ENCODE data around the gene TRIM47. TPM values are rescaled to one million over a fixed set of nuclear protein-coding genes. Genes with fewer than 3 reads are reported as not detected.

TRIM47 gene
- total RNA-seq, 1 donor, result 15.1 TPM

DNA sequence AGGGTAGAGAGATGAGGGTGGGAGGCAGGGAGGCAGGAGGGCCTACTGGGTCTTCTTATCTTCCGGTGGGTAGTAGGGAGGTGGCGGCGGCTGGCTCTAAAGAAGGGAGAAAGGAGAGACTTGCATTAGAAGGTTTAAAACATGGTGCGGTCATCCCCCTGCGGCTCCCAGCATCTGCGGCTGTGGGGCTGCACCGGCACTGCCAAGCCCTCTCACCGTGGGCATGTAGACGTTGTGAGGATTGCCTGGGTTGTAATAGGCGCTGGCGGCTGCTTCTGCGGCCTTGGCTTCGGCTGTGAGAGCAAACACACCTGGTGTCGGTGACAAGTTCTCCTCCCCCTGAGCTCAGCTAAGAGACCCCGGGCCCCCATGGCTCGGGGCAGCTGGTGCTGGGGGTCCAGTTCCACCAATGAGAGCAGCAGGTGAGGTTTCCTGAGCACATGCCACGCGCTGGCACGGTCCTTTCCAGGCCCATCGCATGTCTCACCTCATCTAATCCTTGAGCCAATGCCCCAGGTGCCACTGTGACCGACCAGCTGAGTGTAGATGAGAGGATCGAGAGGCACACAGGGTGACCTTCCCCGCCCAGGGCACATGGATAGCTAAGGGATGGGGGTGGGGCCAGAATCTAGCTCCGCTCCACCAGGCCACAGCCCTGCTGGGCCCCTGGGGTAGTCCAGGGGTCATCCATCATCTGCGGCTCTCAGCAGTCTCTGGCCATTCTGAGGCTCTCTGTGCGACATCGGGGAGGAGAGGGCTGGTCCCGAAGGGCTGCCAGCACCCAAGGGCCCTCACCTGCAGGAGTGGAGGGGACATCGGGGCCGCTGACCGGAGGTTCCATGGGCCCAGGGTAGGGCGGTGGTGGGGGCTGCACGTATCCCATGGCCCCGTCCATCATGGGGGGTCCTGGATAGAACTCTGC lies 31.4 kb downstream of the TRIM47 start:
- DNase-seq (ENCODE audit: low read depth), result no peak
- H3K4me3 ChIP-seq (ENCODE audit: low read depth, low read length), result no peak overlapping the region
- TF ChIP-seq, protein P1, sequence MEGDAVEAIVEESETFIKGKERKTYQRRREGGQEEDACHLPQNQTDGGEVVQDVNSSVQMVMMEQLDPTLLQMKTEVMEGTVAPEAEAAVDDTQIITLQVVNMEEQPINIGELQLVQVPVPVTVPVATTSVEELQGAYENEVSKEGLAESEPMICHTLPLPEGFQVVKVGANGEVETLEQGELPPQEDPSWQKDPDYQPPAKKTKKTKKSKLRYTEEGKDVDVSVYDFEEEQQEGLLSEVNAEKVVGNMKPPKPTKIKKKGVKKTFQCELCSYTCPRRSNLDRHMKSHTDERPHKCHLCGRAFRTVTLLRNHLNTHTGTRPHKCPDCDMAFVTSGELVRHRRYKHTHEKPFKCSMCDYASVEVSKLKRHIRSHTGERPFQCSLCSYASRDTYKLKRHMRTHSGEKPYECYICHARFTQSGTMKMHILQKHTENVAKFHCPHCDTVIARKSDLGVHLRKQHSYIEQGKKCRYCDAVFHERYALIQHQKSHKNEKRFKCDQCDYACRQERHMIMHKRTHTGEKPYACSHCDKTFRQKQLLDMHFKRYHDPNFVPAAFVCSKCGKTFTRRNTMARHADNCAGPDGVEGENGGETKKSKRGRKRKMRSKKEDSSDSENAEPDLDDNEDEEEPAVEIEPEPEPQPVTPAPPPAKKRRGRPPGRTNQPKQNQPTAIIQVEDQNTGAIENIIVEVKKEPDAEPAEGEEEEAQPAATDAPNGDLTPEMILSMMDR (IDR thresholded peaks at IDR 0.05; ENCODE audit: insufficient read depth, low read depth, low read length), result no peak

DNA sequence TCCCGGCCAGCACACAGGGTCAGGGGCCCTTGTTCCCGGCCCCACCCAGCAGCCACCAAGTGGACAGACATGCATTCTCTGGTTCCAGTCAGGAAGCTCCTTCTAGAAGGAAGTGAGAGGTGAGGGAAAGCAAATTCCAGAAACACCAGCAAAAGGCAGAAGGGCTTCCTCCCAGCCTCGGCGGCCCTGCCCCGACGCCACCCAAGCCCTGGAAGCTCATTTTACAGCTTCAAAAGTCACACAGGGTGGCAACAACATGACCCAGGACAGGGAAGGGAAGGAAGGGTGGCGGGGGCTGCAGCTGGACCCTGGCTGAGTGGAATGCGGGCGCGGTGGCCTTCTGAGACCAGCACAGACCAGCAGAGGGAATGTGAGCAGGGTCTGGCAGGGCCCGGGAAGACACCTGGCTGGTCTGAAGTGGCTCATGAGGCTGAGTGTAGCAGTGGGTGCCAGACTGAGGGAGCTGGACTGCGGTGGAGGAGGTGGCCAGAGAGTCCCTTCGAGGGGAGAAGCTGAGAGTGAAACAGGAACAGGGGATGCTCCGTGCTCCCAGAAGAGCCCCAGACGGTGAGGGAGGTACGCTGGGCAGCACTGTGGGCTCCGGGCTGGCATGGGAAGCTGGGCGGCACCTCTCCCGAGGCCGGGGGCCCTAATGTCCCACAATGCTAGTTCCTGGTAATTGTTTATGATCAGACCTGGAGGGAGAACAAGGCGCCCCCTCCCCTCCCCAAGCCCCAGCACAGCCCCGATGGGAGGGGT lies 32.3 kb downstream of the TRIM47 start:
- H3K4me3 ChIP-seq (ENCODE audit: low read depth, low read length), result no peak overlapping the region
- TF ChIP-seq, protein P1 (IDR thresholded peaks at IDR 0.05; ENCODE audit: insufficient read depth, low read depth, low read length), result no peak
- DNase-seq (ENCODE audit: low read depth), result no peak

DNA sequence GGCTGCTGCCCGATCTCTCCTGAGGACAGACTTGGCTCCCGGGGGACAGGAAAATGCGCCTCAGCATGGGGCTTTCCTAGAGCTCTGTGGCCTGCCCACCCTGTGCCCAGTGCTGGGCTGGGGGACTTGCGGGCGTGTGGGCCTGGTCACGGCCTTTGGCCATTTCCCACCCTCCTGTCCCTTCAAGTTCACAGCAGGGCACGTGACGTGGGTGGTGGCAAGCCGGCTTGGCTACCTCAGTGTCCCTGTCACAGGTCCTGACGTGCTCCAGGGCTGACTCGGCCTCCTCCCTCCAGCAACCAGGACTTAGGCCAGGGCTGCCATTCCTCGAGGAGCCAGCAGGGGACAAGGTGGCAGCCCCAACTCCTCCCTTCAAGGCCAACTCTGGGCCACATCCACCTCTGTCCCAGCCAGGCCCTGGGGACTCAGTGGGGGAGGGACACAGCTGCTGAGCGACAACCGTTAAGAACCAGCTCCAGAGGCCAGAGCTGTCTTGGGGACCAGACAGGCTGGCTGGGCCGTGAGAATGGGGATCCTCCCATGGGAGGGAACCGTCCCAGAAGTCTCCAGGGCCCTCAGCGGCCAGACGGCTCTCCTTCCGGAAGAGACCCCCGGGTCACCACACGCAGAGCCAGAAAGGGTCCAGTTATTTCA lies 33.2 kb downstream of the TRIM47 start:
- TF ChIP-seq, protein P1 (IDR thresholded peaks at IDR 0.05; ENCODE audit: insufficient read depth, low read depth, low read length), result peak; percentile 81
- no peak overlapping the region for H3K4me3 ChIP-seq (ENCODE audit: low read depth, low read length)
- DNase-seq (ENCODE audit: low read depth), result peak; percentile 65

DNA sequence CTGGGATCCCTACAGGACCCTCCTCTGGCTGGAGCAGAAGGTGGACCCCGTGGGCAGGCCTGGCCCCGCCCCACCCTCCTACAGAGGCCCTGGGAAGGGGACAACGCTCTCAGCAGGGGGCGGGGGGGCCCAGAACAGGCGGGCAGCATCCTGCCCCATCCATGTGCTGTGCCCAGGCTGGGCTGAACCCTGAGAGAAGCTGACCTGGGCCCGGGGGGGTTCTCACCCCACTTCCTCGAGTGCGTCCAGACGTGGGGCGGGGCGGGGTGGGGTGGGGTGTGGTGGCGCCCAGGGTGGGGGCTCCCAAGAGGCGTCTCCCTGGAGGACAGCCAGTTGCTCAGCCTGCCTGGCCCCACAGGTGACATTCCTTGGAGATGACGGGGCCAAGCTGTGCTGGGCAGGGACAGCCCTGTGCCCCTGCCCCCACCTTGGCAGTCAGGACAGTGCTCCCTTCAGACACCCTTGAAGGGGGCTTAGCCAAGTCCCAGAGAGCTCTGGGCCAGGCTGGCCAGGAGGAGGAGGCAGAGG lies 33.8 kb downstream of the TRIM47 start:
- DNase-seq (ENCODE audit: low read depth), result no peak
- TF ChIP-seq, protein P1 (IDR thresholded peaks at IDR 0.05; ENCODE audit: insufficient read depth, low read depth, low read length), result no peak
- peak overlapping the region; percentile 32 for H3K4me3 ChIP-seq (ENCODE audit: low read depth, low read length)

DNA sequence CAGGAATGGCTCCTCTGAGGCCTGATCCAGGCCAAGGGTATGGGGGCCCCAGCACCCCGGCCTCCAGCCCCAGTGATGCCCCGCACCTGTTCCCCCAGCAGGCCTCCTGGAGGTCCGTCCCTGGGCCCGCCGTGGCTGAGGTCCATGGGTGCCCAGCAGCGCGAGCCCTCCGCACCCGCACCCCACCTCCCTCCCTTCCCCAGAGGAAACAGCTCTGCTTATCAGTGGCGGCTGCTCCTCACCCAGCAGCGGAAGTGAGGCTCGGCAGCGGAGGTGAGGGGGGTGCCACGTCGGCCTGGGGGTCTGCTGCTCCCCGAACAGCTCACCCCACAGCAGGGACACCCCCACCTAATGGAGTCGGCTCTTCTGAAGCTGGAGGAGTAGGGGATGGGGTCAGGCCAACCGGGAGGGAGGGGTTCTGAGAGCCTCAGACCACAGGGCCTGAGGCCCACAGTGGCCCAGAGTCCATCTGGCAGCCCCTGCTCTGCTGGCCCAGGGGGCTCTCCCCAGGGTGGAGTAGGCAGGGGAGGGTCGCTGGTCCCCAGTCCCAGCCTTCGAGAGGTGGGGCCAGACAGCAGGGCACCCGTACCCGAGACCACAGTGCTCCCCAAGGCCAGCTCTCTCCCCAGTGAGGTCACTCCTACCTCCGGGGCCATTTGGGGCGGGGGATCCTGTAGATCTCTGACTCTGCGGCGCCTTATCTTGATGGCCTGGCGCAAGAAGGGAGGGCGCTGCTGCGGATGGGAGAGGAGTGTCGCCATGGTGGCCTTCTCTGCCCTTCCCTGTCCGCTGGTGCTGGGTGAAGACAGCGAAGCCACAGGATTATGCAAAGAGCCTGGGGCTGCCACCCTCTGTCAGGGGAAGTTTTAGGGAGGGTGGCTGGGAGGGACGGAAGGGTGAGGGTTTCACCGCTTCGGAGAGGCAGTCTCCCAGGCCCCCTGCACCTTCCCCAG lies 34.5 kb downstream of the TRIM47 start, which contains the start of gene UNC13D:
UNC13D (minus strand) TSS at position 828 of the 953 bp plus-strand sequence; CDS start at position 761, 67 bp downstream.
- peak within 1 kb of the TSS; percentile 32 for H3K4me3 ChIP-seq (ENCODE audit: low read depth, low read length)
- DNase-seq (ENCODE audit: low read depth), result peak; percentile 25
- TF ChIP-seq, protein P1 (IDR thresholded peaks at IDR 0.05; ENCODE audit: insufficient read depth, low read depth, low read length), result no peak
